ENCODE measurements around the gene WFDC13.

DNA sequence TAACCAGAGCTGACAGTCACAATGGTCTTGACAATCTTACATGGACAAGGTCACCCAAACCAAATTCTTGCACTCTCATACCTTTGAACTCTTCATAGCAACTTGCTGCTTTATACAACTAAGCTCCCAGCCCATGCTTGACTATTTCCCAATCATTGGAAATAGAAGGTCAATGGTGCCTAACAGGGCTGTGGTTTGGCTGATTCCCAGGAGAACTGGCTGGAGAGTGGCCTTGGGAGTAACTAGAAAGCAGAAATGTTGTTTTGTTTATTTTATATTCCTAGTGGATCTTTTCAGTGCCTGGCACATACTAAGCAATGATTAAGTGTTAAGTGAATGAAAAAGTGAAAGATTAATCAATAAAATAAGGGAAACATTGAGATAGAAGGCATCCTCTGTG, 23.3 kb downstream of the WFDC13 start:
- TF ChIP-seq, protein P1, sequence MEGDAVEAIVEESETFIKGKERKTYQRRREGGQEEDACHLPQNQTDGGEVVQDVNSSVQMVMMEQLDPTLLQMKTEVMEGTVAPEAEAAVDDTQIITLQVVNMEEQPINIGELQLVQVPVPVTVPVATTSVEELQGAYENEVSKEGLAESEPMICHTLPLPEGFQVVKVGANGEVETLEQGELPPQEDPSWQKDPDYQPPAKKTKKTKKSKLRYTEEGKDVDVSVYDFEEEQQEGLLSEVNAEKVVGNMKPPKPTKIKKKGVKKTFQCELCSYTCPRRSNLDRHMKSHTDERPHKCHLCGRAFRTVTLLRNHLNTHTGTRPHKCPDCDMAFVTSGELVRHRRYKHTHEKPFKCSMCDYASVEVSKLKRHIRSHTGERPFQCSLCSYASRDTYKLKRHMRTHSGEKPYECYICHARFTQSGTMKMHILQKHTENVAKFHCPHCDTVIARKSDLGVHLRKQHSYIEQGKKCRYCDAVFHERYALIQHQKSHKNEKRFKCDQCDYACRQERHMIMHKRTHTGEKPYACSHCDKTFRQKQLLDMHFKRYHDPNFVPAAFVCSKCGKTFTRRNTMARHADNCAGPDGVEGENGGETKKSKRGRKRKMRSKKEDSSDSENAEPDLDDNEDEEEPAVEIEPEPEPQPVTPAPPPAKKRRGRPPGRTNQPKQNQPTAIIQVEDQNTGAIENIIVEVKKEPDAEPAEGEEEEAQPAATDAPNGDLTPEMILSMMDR (conservative IDR thresholded peaks at IDR 0.05; ENCODE audit: low read length): no peak
- no peak for TF ChIP-seq EZH2phosphoT487 (IDR thresholded peaks at IDR 0.05; ENCODE audit: borderline replicate concordance)
